ENCODE data around the gene ATXN1. TPM values are rescaled to one million over a fixed set of nuclear protein-coding genes. Genes with fewer than 3 reads are reported as not detected.

The ATXN1 gene
- total RNA-seq, 1 donor from 2014 or later, result 15.5 TPM

- H3K4me3 Mint-ChIP-seq (ENCODE audit: unreplicated experiment), result no peak overlapping the region
- no peak overlapping the region for H3K27ac Mint-ChIP-seq (ENCODE audit: unreplicated experiment)
- TF ChIP-seq CTCF (IDR thresholded peaks at IDR 0.05; ENCODE audit: partially characterized antibody, unreplicated experiment), result no peak
- no peaks in the 10 kb centered on the region for H3K36me3 Mint-ChIP-seq (ENCODE audit: unreplicated experiment)
- peaks cover 1% of the 10 kb centered on the region for H3K27me3 Mint-ChIP-seq (ENCODE audit: unreplicated experiment)
- H3K9me3 Mint-ChIP-seq (ENCODE audit: unreplicated experiment), result peaks cover 6% of the 10 kb centered on the region
- no peaks in the 10 kb centered on the region for H3K4me1 Mint-ChIP-seq (ENCODE audit: low read depth, unreplicated experiment)
- DNase-seq, result no peak
These were observed 469.5 kb downstream of the ATXN1 start for GRCh38 chr6:16291739-16292138.

GRCh38 chr6:16288163-16288562 is 473.1 kb downstream of the ATXN1 start:
- H3K27ac Mint-ChIP-seq (ENCODE audit: unreplicated experiment), result no peak overlapping the region
- no peaks in the 10 kb centered on the region for H3K36me3 Mint-ChIP-seq (ENCODE audit: unreplicated experiment)
- H3K4me3 Mint-ChIP-seq (ENCODE audit: unreplicated experiment), result no peak overlapping the region
- peaks cover 10% of the 10 kb centered on the region for H3K9me3 Mint-ChIP-seq (ENCODE audit: unreplicated experiment)
- no peak for DNase-seq
- H3K4me1 Mint-ChIP-seq (ENCODE audit: low read depth, unreplicated experiment), result peaks cover 1% of the 10 kb centered on the region
- H3K27me3 Mint-ChIP-seq (ENCODE audit: unreplicated experiment), result peaks cover 6% of the 10 kb centered on the region
- no peak for TF ChIP-seq CTCF (IDR thresholded peaks at IDR 0.05; ENCODE audit: partially characterized antibody, unreplicated experiment)

DNA sequence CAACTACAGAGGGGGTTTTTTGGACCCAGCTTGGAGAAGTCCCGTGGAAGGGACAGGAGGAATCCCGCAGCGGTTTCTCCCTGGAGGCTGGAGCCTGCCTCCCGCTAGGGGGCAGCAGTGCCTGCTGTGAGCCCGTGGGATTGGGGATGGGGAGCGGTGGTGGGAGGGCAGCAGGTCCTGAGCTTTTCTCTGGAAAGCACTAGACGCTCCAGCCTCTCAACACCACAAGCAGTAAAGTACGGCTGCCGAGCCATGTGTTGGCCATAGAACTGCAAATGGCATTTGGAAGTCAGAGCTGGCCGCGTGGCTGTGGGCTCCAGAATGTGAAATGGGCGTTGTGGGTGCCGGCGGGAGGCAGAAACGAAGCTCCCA is 475.1 kb downstream of the ATXN1 start:
- Mint-ChIP-seq H3K4me1 (ENCODE audit: low read depth, unreplicated experiment) (peaks cover 1% of the 10 kb centered on the region), H3K27ac (ENCODE audit: unreplicated experiment) (no peak overlapping the region), H3K36me3 (ENCODE audit: unreplicated experiment) (no peaks in the 10 kb centered on the region), H3K27me3 (ENCODE audit: unreplicated experiment) (peaks cover 6% of the 10 kb centered on the region), H3K4me3 (ENCODE audit: unreplicated experiment) (no peak overlapping the region), H3K9me3 (ENCODE audit: unreplicated experiment) (peaks cover 10% of the 10 kb centered on the region)
- TF ChIP-seq CTCF (IDR thresholded peaks at IDR 0.05; ENCODE audit: partially characterized antibody, unreplicated experiment), result peak; percentile 81
- DNase-seq, result peak; percentile 83

GRCh38 chr6:16285467-16286150 is 475.7 kb downstream of the ATXN1 start:
- Mint-ChIP-seq H3K9me3 (ENCODE audit: unreplicated experiment) (peaks cover 10% of the 10 kb centered on the region), H3K4me3 (ENCODE audit: unreplicated experiment) (no peak overlapping the region), H3K36me3 (ENCODE audit: unreplicated experiment) (no peaks in the 10 kb centered on the region), H3K27ac (ENCODE audit: unreplicated experiment) (no peak overlapping the region), H3K27me3 (ENCODE audit: unreplicated experiment) (peaks cover 8% of the 10 kb centered on the region), H3K4me1 (ENCODE audit: low read depth, unreplicated experiment) (peaks cover 1% of the 10 kb centered on the region)
- no peak for TF ChIP-seq CTCF (IDR thresholded peaks at IDR 0.05; ENCODE audit: partially characterized antibody, unreplicated experiment)
- no peak for DNase-seq

- H3K4me3 Mint-ChIP-seq (ENCODE audit: unreplicated experiment), result no peak overlapping the region
- no peak for DNase-seq
- peaks cover 9% of the 10 kb centered on the region for H3K9me3 Mint-ChIP-seq (ENCODE audit: unreplicated experiment)
- H3K27me3 Mint-ChIP-seq (ENCODE audit: unreplicated experiment), result peaks cover 8% of the 10 kb centered on the region
- TF ChIP-seq CTCF (IDR thresholded peaks at IDR 0.05; ENCODE audit: partially characterized antibody, unreplicated experiment), result no peak
- peaks cover 1% of the 10 kb centered on the region for H3K4me1 Mint-ChIP-seq (ENCODE audit: low read depth, unreplicated experiment)
- H3K36me3 Mint-ChIP-seq (ENCODE audit: unreplicated experiment), result no peaks in the 10 kb centered on the region
- H3K27ac Mint-ChIP-seq (ENCODE audit: unreplicated experiment), result no peak overlapping the region
These were observed 476.8 kb downstream of the ATXN1 start for GRCh38 chr6:16284472-16284871.
